Transverse colon (tissue), 4 donors: ENCODE data around the gene OXTR. TPM values are rescaled to one million over a fixed set of nuclear protein-coding genes. Genes with fewer than 3 reads are reported as not detected.

Experiments
- DNase-seq: peaks from one replicate; pipeline ENCODE4 v3.0.0-alpha.2; 2019
- H3K27ac ChIP-seq, 4 donors: fragments of 200-600 bp; sonication (generic); 2 replicates each; pipeline ENCODE4 v1.5.1; 2016 to 2018; ENCODE audit warnings: inconsistent platforms in 4 of 4
- H3K27me3 ChIP-seq: fragments of 200-600 bp; sonication (generic); 2 replicates; pipeline ENCODE4 v1.5.1; 2017; ENCODE audit warnings: inconsistent platforms
- H3K36me3 ChIP-seq, 4 donors: fragments of 200-600 bp; sonication (generic); 2 replicates each; pipeline ENCODE4 v1.5.1; 2017 to 2019; ENCODE audit warnings: inconsistent platforms in 4 of 4
- H3K4me1 ChIP-seq, 4 donors: fragments of 200-600 bp; sonication (generic); 2 replicates each; pipeline ENCODE4 v1.5.1; 2017 to 2020; ENCODE audit warnings: inconsistent platforms in 4 of 4
- H3K4me3 ChIP-seq, 4 donors: fragments of 200-600 bp; sonication (generic); 1 replicate in 1 of 4; 2 replicates in 3 of 4; pipeline versions ENCODE4 v1.5.1 to v1.6.1; 2017 to 2019; ENCODE audit warnings: inconsistent platforms in 4 of 4
- H3K9me3 ChIP-seq, 2 donors: fragments of 200-600 bp; sonication (generic); 2 replicates each; pipeline ENCODE4 v1.5.1; 2017 to 2019; ENCODE audit warnings: inconsistent platforms in 2 of 2
- EP300 ChIP-seq: sonication (generic); formaldehyde crosslinking; IDR thresholded peaks from one replicate; pipeline ENCODE4 v1.6.1; 2017; ENCODE audit warnings: antibody characterized with exemption, low read depth
- POLR2A ChIP-seq: fragments of 450-650 bp; IDR thresholded peaks from one replicate; pipeline ENCODE4 v1.6.1; 2016; ENCODE audit warnings: antibody characterized with exemption, mild to moderate bottlenecking, moderate library complexity
- POLR2AphosphoS5 ChIP-seq, 3 donors: sonication (generic); formaldehyde crosslinking; IDR thresholded peaks; one replicate each; pipeline ENCODE4 v1.6.1; 2016; ENCODE audit warnings: antibody characterized with exemption in 3 of 3
- WGBS, 2 donors: methylation state at CpG; one replicate each; pipeline ENCODE4 v1.1.5; 2018; ENCODE audit warnings: low coverage in 1 of 2; 5-methylcytosine and 5-hydroxymethylcytosine counted together
- in situ Hi-C, 4 donors: fragments of 200-750 bp; cut with MboI; loops; one replicate each; pipeline versions ENCODE4 v1.15.0 to v1.15.1; 2017; ENCODE audit warnings: low sequenced_read_pairs in 3 of 4, low pct_ligation_motif_present in 1 of 4, low pct_unique_long_range_greater_than_20kb in 1 of 4
- intact Hi-C: fragments of 100-400 bp; cut with DNase I; formaldehyde crosslinking; loops from one replicate; pipeline ENCODE4 v1.15.1; 2023; ENCODE audit warnings: low total_unique reads
- total RNA-seq, 4 donors: library from RNA; depleted of rRNA; stranded (reverse); fragments of >200 nt; gene quantifications; one replicate each; pipeline ENCODE4 v1.1.0, GENCODE V29; 2016
- TF ChIP-seq, protein P1 (sequence below), 5 experiments: fragments of 200-600 bp in 3 of 5; fragments of 450-650 bp in 2 of 5; sonication (generic) in 3 of 5; IDR thresholded peaks; 1 replicate in 2 of 5; 2 replicates in 3 of 5; pipeline ENCODE4 v1.5.1; 2016 to 2017; ENCODE audit warnings: antibody characterized with exemption in 5 of 5, inconsistent platforms in 3 of 5, mild to moderate bottlenecking in 2 of 5, moderate library complexity in 1 of 5

The OXTR gene
- total RNA-seq, 4 donors from 2014 or later = 0.27 to 1.1 TPM; not detected in 2

GRCh38 chr3:8741581-8742261 lies 27.7 kb downstream of the OXTR start:
- intact Hi-C loops = no loop called here

DNA sequence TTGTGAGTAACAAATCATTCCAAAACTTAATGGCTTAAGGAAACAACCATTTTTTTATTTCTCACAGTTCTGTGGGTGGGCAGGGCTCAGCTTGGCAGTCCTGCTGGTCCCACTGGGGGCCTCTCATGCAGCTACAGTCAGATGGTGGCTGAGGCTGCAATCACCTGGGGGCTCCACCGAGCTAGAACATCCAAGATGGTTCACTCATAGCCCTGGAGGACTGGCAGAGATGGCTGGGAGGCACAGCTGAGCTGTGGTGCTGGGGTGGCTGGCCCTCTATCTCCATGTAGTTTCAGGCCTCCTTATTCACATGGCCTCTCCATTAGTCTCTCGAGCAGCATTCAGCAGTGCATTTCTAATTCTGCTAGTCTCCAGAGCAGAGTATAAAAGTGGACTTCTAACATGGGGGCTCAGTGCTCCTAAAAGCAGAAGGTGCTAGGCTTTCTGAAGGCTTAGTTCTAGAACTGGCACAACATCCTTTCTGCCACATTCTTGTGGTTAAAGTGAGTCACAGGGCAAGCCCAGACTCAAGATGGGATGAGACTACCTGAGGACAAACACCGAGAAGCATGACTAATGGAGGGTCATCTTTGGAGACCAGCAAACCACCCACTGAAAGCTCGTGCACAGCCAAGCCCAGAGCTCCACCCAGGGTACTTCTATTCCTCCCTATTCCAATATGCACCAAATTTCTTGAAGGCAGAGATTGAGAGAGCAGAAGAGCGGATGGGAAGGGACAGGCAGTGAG lies 29.5 kb downstream of the OXTR start:
- in situ Hi-C loops (no loop called here), intact Hi-C loops (no loop called here)
- Histone ChIP-seq H3K27me3 (peaks cover 3% of the 10 kb centered on the region), H3K36me3 (no peaks in the 10 kb centered on the region), H3K4me1 (no peaks in the 10 kb centered on the region), H3K4me3 (no peak overlapping the region), H3K27ac (no peak overlapping the region), H3K9me3 (no peaks in the 10 kb centered on the region)
- no peak for DNase-seq
- WGBS, 2 donors = 75 to 80% methylated on average over 1 to 5 of the region's 5 CpGs
- TF ChIP-seq POLR2A = no peak
- no peak for TF ChIP-seq EP300
- TF ChIP-seq, protein P1, sequence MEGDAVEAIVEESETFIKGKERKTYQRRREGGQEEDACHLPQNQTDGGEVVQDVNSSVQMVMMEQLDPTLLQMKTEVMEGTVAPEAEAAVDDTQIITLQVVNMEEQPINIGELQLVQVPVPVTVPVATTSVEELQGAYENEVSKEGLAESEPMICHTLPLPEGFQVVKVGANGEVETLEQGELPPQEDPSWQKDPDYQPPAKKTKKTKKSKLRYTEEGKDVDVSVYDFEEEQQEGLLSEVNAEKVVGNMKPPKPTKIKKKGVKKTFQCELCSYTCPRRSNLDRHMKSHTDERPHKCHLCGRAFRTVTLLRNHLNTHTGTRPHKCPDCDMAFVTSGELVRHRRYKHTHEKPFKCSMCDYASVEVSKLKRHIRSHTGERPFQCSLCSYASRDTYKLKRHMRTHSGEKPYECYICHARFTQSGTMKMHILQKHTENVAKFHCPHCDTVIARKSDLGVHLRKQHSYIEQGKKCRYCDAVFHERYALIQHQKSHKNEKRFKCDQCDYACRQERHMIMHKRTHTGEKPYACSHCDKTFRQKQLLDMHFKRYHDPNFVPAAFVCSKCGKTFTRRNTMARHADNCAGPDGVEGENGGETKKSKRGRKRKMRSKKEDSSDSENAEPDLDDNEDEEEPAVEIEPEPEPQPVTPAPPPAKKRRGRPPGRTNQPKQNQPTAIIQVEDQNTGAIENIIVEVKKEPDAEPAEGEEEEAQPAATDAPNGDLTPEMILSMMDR (IDR thresholded peaks at IDR 0.05) = no peak
- TF ChIP-seq POLR2AphosphoS5 (IDR thresholded peaks at IDR 0.05) = no peak

More at GRCh38 chr3:8741581-8742261, 27.7 kb downstream of the OXTR start:
- Histone ChIP-seq H3K27me3 (peaks cover 3% of the 10 kb centered on the region), H3K4me1 (no peaks in the 10 kb centered on the region), H3K4me3 (no peak overlapping the region), H3K27ac (no peak overlapping the region), H3K9me3 (no peaks in the 10 kb centered on the region), H3K36me3 (no peaks in the 10 kb centered on the region)
- WGBS, 2 donors = 20% methylated on average over 4 to 13 of the region's 13 CpGs
- TF ChIP-seq POLR2A = no peak
- TF ChIP-seq EP300 = no peak
- TF ChIP-seq, protein P1 (IDR thresholded peaks at IDR 0.05) = no peak
- TF ChIP-seq POLR2AphosphoS5 (IDR thresholded peaks at IDR 0.05) = no peak
- DNase-seq = no peak
- in situ Hi-C loops = no loop called here

GRCh38 chr3:8738639-8739038 lies 30.8 kb downstream of the OXTR start:
- Histone ChIP-seq H3K36me3 (no peaks in the 10 kb centered on the region), H3K9me3 (no peaks in the 10 kb centered on the region), H3K27ac (no peak overlapping the region), H3K4me3 (no peak overlapping the region), H3K27me3 (peaks cover 3% of the 10 kb centered on the region), H3K4me1 (no peaks in the 10 kb centered on the region)
- in situ Hi-C loops = no loop called here
- no peak for TF ChIP-seq POLR2AphosphoS5 (IDR thresholded peaks at IDR 0.05)
- no peak for TF ChIP-seq POLR2A
- TF ChIP-seq, protein P1 (IDR thresholded peaks at IDR 0.05) = no peak
- no peak for TF ChIP-seq EP300
- no peak for DNase-seq
- WGBS, 2 donors = 67 to 79% methylated on average over 1 to 3 of the region's 3 CpGs
- intact Hi-C loops = no loop called here

GRCh38 chr3:8737823-8738222 lies 31.6 kb downstream of the OXTR start:
- Histone ChIP-seq H3K27me3 (peaks cover 3% of the 10 kb centered on the region), H3K27ac (no peak overlapping the region), H3K9me3 (no peaks in the 10 kb centered on the region), H3K36me3 (no peaks in the 10 kb centered on the region), H3K4me1 (no peaks in the 10 kb centered on the region), H3K4me3 (no peak overlapping the region)
- no peak for TF ChIP-seq POLR2A
- no peak for TF ChIP-seq EP300
- TF ChIP-seq POLR2AphosphoS5 (IDR thresholded peaks at IDR 0.05) = no peak
- TF ChIP-seq, protein P1 (IDR thresholded peaks at IDR 0.05) = no peak
- intact Hi-C loops (no loop called here), in situ Hi-C loops (no loop called here)
- DNase-seq = no peak
